Activated T-helper 17 cell treated with anti-CD3 and anti-CD28 coated beads, Interleukin-2, amount 50 U/mL, for 72 hours (primary cell): Measurements from ENCODE around the gene POLR1D. TPM values are rescaled to one million over a fixed set of nuclear protein-coding genes. Genes with fewer than 3 reads are reported as not detected.

Experiments used
- ATAC-seq: fragments of 150-1000 bp; cut with Tn5 transposase; replicated peaks from 2 replicates; pipeline ENCODE4 v1.10.0; 2021; ENCODE audit warnings: mild to moderate bottlenecking, moderate library complexity
- H3K27ac Mint-ChIP-seq: one replicate; pipeline ENCODE4 v1.8.0; 2022; ENCODE audit warnings: mixed read lengths
- H3K27me3 Mint-ChIP-seq: one replicate; pipeline ENCODE4 v1.8.0; 2022; ENCODE audit warnings: mixed read lengths
- H3K36me3 Mint-ChIP-seq: one replicate; pipeline ENCODE4 v1.8.0; 2022; ENCODE audit warnings: low read depth, mild to moderate bottlenecking, mixed read lengths
- H3K4me1 Mint-ChIP-seq: one replicate; pipeline ENCODE4 v1.8.0; 2022; ENCODE audit warnings: mixed read lengths
- H3K4me3 Mint-ChIP-seq: one replicate; pipeline ENCODE4 v1.8.0; 2022; ENCODE audit warnings: mild to moderate bottlenecking, mixed read lengths
- H3K9me3 Mint-ChIP-seq: one replicate; pipeline ENCODE4 v1.8.0; 2022; ENCODE audit warnings: mixed read lengths
- total RNA-seq, 2 donors: library from RNA; stranded (reverse); gene quantifications; one replicate each; pipeline ENCODE4 v1.2.3, GENCODE V29; 2022

Gene POLR1D
- total RNA-seq, 2 donors from 2014 or later, result 128 to 138 TPM

DNA sequence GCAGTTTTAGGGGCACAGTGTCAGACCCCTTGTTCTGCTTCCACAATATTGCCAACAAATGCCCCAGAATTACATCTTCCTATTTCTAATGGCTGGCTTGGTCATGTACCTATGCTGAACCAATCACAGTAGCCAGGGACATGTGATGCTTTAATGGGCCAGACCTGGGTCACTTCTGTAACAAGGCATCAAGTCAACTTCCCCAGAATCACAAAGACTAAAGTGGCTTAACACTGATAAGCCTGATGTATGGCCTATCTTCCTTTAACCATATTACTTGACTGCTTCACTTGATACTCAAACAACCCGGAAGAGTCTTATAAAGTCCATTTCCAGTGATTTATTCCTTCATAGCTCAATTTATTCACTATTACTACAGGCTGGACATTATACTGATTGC lies 21.0 kb upstream of the POLR1D start:
- no peak for ATAC-seq
- no peaks in the 10 kb centered on the region for H3K27me3 Mint-ChIP-seq
- no peak overlapping the region for H3K4me3 Mint-ChIP-seq
- H3K27ac Mint-ChIP-seq, result no peak overlapping the region
- peaks cover 14% of the 10 kb centered on the region for H3K4me1 Mint-ChIP-seq
- no peaks in the 10 kb centered on the region for H3K9me3 Mint-ChIP-seq
- no peaks in the 10 kb centered on the region for H3K36me3 Mint-ChIP-seq

GRCh38 chr13:27601208-27601607 lies 20.5 kb upstream of the POLR1D start:
- peaks cover 18% of the 10 kb centered on the region for H3K4me1 Mint-ChIP-seq
- no peak overlapping the region for H3K27ac Mint-ChIP-seq
- H3K36me3 Mint-ChIP-seq, result no peaks in the 10 kb centered on the region
- H3K27me3 Mint-ChIP-seq, result no peaks in the 10 kb centered on the region
- H3K9me3 Mint-ChIP-seq, result no peaks in the 10 kb centered on the region
- no peak overlapping the region for H3K4me3 Mint-ChIP-seq
- no peak for ATAC-seq

DNA sequence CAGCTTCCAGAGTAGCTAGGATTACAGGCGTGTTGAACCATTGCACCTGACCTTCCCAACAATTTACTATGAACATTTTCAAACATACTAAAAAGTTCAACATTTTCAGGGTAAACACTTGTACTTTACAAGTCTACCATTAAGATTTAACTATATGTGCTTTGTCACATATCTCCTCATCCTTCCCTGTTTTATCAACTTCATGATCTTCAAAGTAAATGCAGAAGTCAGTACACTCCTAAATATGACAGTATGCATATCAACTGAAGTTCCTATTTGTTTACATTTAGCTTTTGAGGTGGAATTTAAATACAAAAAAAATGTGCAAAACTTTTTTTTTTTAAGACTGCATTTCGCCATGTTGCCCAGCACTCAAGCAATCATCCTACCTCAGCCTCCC lies 19.9 kb upstream of the POLR1D start:
- H3K36me3 Mint-ChIP-seq, result no peaks in the 10 kb centered on the region
- H3K27ac Mint-ChIP-seq, result no peak overlapping the region
- H3K4me1 Mint-ChIP-seq, result peaks cover 18% of the 10 kb centered on the region
- H3K9me3 Mint-ChIP-seq, result no peaks in the 10 kb centered on the region
- H3K27me3 Mint-ChIP-seq, result no peaks in the 10 kb centered on the region
- no peak for ATAC-seq
- no peak overlapping the region for H3K4me3 Mint-ChIP-seq

DNA sequence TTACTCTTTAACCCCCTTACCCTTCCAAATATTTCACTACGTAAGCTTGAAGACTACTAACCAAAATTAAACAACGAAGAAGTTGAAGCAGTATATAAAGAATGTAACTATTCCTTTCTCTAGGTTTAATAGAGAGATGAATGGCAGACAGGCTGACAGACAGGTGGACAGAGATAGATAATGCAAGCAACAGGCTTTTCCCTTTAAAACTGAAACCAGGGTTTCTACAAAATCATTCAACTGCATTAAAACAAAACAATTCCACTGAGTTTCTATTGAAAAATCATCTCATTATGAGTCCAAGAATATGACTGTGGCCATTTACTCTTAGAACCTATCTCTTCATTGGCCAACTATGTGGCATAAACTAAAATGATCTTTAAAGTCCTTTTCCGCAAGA lies 16.6 kb upstream of the POLR1D start:
- Mint-ChIP-seq H3K27me3 (no peaks in the 10 kb centered on the region), H3K27ac (no peak overlapping the region), H3K9me3 (no peaks in the 10 kb centered on the region), H3K4me3 (no peak overlapping the region), H3K36me3 (no peaks in the 10 kb centered on the region), H3K4me1 (peaks cover 26% of the 10 kb centered on the region)
- ATAC-seq, result no peak

DNA sequence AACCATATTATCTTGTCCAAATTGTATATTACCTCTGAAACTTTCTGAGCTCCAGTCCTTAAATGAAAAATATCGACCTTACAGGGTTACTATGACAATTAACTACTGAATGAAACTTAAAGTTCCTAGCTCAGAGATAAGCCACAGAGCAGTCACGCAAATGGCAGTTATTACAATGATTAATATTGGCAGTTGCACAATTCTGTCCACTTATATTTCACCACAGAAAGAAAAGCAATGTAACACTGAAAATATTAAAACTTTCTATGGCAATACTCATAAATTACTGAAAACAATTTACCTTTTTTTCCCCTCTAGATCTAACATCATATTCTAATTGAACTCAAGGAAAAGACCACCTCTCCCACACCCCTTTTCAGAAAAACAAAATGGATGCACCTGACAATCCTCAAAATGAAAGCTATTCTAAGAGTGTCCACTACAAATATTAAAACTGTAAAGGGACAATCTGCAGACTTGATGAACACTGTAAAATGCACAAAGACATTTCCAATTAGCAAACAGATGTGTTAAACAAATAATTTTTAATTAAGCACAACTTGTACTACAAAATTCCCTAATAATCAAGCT lies 16.0 kb upstream of the POLR1D start:
- Mint-ChIP-seq H3K36me3 (no peaks in the 10 kb centered on the region), H3K4me1 (peaks cover 24% of the 10 kb centered on the region), H3K4me3 (no peak overlapping the region), H3K27ac (no peak overlapping the region), H3K27me3 (no peaks in the 10 kb centered on the region), H3K9me3 (no peaks in the 10 kb centered on the region)
- no peak for ATAC-seq

GRCh38 chr13:27607125-27607524 lies 14.6 kb upstream of the POLR1D start:
- Mint-ChIP-seq H3K27ac (no peak overlapping the region), H3K4me3 (no peak overlapping the region), H3K36me3 (no peaks in the 10 kb centered on the region), H3K27me3 (no peaks in the 10 kb centered on the region), H3K4me1 (peaks cover 26% of the 10 kb centered on the region), H3K9me3 (no peaks in the 10 kb centered on the region)
- ATAC-seq, result no peak

DNA sequence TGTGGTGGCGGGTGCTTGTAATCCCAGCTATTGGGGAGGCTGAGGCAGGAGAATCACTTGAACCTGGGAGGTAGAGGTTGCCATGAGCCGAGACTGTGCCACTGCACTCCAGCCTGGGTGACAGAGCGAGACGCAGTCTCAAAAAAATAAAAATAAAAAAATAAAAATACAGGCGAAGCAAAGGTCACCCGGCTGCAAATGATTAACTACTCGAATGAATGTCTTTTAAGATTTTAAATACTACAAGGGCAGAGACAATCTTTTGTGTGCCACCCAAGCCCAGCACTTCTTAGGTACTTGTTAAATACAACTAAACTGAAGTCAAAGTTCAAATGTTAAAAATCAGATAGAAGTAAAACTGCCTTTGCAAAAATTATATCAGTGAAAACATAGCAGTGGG lies 8.1 kb upstream of the POLR1D start:
- H3K9me3 Mint-ChIP-seq, result no peaks in the 10 kb centered on the region
- H3K27me3 Mint-ChIP-seq, result no peaks in the 10 kb centered on the region
- H3K36me3 Mint-ChIP-seq, result no peaks in the 10 kb centered on the region
- H3K4me3 Mint-ChIP-seq, result no peak overlapping the region
- H3K27ac Mint-ChIP-seq, result no peak overlapping the region
- H3K4me1 Mint-ChIP-seq, result peaks cover 36% of the 10 kb centered on the region
- ATAC-seq, result no peak

DNA sequence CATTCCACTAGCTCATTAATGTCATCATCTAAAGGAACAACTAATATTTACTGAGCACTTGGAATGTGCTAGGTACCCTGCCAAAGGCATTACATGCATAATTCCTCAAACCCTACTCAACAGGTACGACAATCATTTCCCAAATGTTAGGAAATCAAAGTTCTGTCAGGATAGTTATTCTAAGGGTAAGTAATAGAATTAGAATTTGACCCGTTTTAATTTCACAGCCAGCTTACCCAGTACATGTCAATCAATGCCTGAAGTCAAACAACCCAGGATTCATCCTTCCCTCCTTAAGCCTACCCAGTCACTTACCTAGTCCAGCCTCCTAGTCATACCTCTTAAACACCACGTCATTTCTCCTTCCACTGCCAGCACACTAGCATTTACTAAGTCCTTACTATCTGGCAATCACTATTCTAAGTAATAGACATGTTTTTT lies 3.8 kb upstream of the POLR1D start:
- H3K36me3 Mint-ChIP-seq, result peaks cover 17% of the 10 kb centered on the region
- H3K4me1 Mint-ChIP-seq, result peaks cover 32% of the 10 kb centered on the region
- no peak overlapping the region for H3K4me3 Mint-ChIP-seq
- no peak for ATAC-seq
- no peaks in the 10 kb centered on the region for H3K27me3 Mint-ChIP-seq
- H3K27ac Mint-ChIP-seq, result peak overlapping the region; percentile 6
- H3K9me3 Mint-ChIP-seq, result no peaks in the 10 kb centered on the region

- H3K9me3 Mint-ChIP-seq, result no peaks in the 10 kb centered on the region
- no peak for ATAC-seq
- H3K36me3 Mint-ChIP-seq, result peaks cover 30% of the 10 kb centered on the region
- no peaks in the 10 kb centered on the region for H3K27me3 Mint-ChIP-seq
- H3K4me3 Mint-ChIP-seq, result peak overlapping the region; percentile 87
- peak overlapping the region; percentile 85 for H3K27ac Mint-ChIP-seq
- peaks cover 35% of the 10 kb centered on the region for H3K4me1 Mint-ChIP-seq
Measured at GRCh38 chr13:27619093-27619727, 2.5 kb upstream of the POLR1D start.

GRCh38 chr13:27619728-27620376 lies 1.8 kb upstream of the POLR1D start:
- Mint-ChIP-seq H3K27me3 (no peaks in the 10 kb centered on the region), H3K4me3 (peak overlapping the region; percentile 87), H3K27ac (peak overlapping the region; percentile 85), H3K4me1 (peaks cover 33% of the 10 kb centered on the region), H3K36me3 (peaks cover 37% of the 10 kb centered on the region), H3K9me3 (no peaks in the 10 kb centered on the region)
- peak; percentile 54 for ATAC-seq

- Mint-ChIP-seq H3K9me3 (no peaks in the 10 kb centered on the region), H3K27me3 (no peaks in the 10 kb centered on the region), H3K36me3 (peaks cover 43% of the 10 kb centered on the region), H3K4me3 (peak within 1 kb of the TSS; percentile 87), H3K27ac (peak within 1 kb of the TSS; percentile 87), H3K4me1 (peaks cover 40% of the 10 kb centered on the region)
- peak; percentile 92 for ATAC-seq
Measured at GRCh38 chr13:27620377-27621115, 1.1 kb upstream of the POLR1D start, which contains the start of gene LNX2. Gene LNX2 (minus strand): TSS chr13:27620529. CDS start chr13:27581703, 38,826 bp downstream.

DNA sequence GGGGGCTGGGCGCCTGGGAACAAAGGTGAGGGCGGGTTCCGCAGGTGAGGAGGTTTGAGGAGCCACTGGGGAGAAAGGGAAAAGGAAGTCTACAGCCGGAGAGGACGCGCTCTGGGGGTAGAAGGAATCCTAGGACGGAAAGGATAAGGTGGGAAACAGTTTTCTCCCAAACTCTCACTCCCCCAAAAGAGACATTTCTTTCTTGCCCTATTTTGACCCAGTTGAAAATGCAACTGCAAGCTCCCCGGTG lies 651 bp upstream of the POLR1D start:
- Mint-ChIP-seq H3K4me3 (peak overlapping the region; percentile 87), H3K9me3 (no peaks in the 10 kb centered on the region), H3K27me3 (no peaks in the 10 kb centered on the region), H3K27ac (peak overlapping the region; percentile 87), H3K4me1 (peaks cover 45% of the 10 kb centered on the region), H3K36me3 (peaks cover 48% of the 10 kb centered on the region)
- ATAC-seq, result no peak

DNA sequence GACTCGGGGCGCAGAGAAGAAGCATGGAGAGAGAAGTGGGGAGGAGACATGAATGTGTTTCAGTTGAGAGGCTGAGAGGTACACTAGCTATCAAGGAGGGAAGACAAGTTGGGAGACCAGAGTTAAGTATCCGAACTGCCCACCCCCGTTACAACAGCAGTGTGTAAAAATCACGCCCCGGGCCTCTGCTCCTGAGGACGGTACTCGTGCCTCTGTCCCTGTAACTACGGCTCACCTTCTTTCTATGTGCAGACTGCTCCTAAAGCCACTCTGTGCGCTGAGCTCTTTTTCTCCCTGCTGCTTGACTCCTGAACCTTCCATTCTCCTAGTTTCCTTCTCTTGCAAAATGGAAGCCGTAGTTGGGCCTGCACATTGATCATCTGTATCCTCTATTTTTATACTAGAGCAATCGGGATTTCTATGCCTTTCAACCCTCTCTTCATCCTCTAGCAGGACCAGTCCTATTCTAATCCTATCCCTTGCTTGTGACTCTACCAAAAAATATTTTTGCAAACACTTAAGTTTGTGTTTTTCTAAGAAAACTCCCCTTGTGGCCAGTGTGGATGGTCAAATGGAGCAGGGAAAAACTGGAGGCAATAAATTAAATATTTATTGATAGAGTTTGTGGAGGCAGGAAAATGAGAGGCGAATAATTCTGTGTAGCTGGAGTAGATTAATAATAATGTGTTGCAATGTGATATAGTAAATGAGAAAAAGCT lies 569 bp downstream of the POLR1D start:
- Mint-ChIP-seq H3K9me3 (no peaks in the 10 kb centered on the region), H3K4me1 (peaks cover 55% of the 10 kb centered on the region), H3K36me3 (peaks cover 59% of the 10 kb centered on the region), H3K27ac (peak overlapping the region; percentile 87), H3K4me3 (peak overlapping the region; percentile 87), H3K27me3 (no peaks in the 10 kb centered on the region)
- no peak for ATAC-seq

GRCh38 chr13:27622881-27623280 lies 1.2 kb downstream of the POLR1D start:
- ATAC-seq, result no peak
- Mint-ChIP-seq H3K27ac (peak overlapping the region; percentile 87), H3K4me1 (peaks cover 55% of the 10 kb centered on the region), H3K4me3 (peak overlapping the region; percentile 87), H3K27me3 (no peaks in the 10 kb centered on the region), H3K36me3 (peaks cover 65% of the 10 kb centered on the region), H3K9me3 (no peaks in the 10 kb centered on the region)
